C1 segment of cervical spinal cord (tissue), 14 donors: ENCODE results near the gene RASAL2.
"Not testable (repeated sequence)": the region's sequence is repeated elsewhere in the genome, so short reads cannot be mapped to it uniquely, and the experiment has no call there.

Source experiments
- DNase-seq, 14 donors: peaks; one replicate each; lab custom pipeline; 2025; lab: John Stamatoyannopoulos, UW

RASAL2 gene

GRCh38 chr1:178071811-178072210 lies 22.1 kb upstream of the RASAL2 start:
- no peak for DNase-seq

- DNase-seq: no peak
These were observed 21.6 kb upstream of the RASAL2 start for GRCh38 chr1:178072326-178072725.

GRCh38 chr1:178075333-178075732 lies 18.6 kb upstream of the RASAL2 start:
- DNase-seq: no peak

DNA sequence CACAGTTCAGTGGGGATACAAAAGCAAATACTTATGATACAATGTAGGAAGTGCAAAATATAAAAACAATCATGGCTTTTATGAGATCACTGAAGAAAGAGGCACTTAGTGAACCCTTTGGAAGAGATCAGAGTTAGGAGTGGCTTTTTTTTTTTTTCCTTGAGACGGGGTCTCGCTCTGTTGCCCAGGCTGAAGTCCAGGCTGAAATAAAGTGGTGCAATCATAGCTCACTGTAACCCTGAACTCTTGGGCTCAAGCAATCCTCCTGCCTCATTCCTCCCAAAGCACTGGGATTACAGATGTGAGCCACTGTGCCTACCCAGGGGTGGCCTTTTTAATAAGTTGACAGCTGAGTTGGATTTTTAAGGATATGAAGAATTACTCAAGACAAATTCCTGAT lies 17.3 kb upstream of the RASAL2 start:
- DNase-seq: no peak

GRCh38 chr1:178077917-178078316 lies 16.0 kb upstream of the RASAL2 start:
- DNase-seq: no peak

- no peak for DNase-seq
These were observed 7.6 kb upstream of the RASAL2 start for GRCh38 chr1:178086294-178086693.

GRCh38 chr1:178086766-178087165 lies 7.1 kb upstream of the RASAL2 start:
- no peak for DNase-seq

DNA sequence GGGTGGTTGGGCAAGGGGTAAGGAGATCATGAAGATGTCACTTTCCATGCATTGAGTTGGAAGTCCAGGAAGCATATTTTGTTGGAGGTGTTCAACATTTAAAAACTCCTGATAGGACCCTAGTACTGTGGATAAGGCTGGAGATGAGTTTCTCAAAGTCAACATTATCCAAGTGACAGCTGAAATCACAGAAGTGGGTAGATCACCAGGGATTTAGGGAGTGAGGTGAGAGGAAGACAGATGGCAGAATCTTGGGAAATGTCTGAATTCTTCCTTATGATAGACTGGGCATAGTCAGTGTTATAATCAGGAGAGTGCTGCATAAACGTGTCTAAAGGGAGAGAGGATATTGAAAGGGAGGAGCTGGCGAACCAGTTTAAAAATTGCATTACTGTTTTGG lies 5.3 kb upstream of the RASAL2 start:
- DNase-seq: no peak

DNA sequence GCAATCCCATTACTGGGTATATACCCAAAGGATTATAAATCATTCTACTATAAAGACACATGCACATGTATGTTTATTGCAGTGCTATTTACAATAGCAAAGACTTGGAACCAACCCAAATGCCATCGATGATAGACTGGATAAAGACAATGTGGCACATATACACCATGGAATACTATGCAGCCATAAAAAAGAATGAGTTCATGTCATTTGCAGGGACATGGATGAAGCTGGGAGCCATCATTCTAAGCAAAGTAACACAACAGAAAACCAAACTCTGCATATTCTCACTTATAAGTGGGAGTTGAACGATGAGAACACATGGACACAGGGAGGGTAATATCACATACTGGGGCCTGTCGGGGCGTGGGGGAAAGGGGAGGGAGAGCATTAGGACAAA lies 2.5 kb upstream of the RASAL2 start:
- not testable (repeated sequence) for DNase-seq

- no peak for DNase-seq
These were observed 1.7 kb upstream of the RASAL2 start for GRCh38 chr1:178091986-178092745.

DNA sequence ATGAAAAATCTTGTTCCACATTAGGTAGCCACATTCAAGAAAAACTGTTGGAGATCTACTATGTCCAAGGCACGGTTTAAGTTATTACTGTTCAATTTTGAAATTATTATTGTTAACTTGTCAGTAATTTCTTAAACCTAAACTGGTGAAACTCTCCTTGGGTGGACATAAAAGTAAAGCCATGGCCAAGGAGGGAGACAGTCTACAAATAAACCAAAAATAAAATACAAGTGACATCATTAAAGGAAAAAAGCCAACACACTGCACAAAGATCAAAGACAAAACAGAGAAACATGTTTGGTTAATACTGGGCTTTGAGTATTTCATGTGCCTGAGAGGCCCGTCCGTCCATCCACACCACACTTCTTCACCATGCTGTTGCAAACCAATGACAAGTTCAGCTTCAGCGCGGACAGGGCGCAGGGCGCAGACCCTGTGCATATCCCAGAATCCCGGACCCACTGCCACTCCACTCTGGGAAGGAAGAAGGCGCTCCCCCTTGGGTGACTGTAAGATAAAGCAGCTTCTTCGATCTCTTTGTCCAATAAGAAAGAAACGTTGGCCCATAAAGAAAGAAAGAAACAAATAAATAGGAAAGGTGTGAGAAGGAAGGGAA lies 918 bp upstream of the RASAL2 start:
- DNase-seq: peak in 6 of 14 donors; percentile 40 to 61 (median 54)

DNA sequence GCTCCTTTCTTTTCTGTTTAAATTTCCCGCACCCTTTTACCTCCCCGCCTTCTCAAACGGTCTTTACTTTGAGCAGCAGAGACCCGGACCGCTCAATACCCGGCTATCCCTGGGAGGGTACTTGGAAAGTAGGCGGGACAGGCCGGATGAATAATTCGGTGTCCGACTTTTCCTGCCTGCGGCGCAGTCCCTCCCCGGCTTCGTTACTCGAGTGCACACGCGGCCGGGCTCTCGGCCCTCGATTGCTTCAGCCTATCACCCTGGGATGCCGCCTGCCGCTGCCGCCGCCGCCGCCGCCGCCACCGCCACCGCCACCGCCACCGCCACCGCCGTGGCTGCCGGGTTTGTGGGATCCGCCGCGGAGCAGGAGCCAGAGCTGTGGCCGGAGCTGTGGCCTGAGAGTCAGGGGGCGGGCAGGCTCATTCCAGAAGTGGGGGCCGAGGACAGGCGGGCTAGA lies 382 bp upstream of the RASAL2 start:
- peak; percentile 43 to 89 (median 83) for DNase-seq

GRCh38 chr1:178094739-178095645 lies 1.1 kb downstream of the RASAL2 start:
- DNase-seq: peak in 2 of 14 donors; percentile 7 to 39

DNA sequence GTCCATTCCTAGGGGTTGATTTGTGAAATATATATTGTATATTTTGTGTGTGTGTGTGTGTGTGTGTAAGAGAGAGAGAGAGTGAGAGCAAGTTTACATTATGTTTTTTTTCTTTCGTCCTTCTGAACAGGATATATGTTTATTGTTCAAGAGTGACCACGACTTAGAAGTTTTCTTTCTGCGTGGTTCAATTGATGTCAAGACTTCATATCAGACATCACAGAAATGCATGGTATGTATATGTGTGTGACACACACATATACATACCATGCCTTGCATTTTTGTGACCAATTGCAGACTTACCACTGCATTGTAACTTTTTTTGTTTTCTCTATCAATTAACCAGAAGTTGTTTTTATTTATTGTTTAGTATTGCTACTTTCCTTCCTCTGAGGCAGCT lies 2.5 kb downstream of the RASAL2 start:
- DNase-seq: no peak

GRCh38 chr1:178098262-178098661 lies 4.4 kb downstream of the RASAL2 start:
- DNase-seq: no peak

DNA sequence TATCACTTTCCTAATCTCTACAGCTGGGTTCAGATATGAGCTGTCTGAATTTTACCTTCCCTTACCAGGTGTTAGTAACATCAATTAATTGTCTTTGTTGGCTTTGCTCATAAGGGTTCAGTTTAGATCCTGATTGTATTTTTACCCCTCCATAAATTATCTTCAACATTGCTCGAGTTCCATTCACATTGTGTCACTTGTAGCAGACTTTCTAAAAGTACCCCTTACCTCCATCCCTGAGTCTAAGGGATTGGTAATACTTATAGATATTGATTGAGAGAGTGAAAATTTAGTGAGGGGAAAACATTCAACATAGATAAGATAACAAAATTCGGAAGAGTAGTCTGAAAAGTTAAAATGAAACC lies 7.3 kb downstream of the RASAL2 start:
- DNase-seq: no peak

GRCh38 chr1:178101654-178102053 lies 7.8 kb downstream of the RASAL2 start:
- DNase-seq: no peak

- DNase-seq: no peak
These were observed 8.3 kb downstream of the RASAL2 start for GRCh38 chr1:178102218-178102617.

DNA sequence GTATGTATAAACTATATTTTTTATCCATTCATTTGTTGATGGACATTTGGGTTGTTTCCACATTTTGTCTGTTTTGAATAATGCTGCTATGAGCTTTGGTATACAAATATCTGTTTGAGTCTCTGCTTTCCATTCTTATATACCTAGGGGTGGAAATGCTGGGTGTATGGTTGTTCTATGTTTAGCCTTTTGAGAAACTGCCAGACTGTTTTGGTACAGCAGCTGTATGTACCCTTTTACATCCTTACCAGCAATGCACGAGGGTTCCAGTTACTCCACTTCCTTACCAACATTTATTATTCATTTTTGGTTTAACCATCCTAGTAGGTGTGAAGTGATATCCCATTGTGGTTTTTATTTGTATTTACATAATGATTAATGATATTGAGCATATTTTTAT lies 13.9 kb downstream of the RASAL2 start:
- DNase-seq: no peak

GRCh38 chr1:178109348-178110143 lies 15.6 kb downstream of the RASAL2 start:
- DNase-seq: no peak

DNA sequence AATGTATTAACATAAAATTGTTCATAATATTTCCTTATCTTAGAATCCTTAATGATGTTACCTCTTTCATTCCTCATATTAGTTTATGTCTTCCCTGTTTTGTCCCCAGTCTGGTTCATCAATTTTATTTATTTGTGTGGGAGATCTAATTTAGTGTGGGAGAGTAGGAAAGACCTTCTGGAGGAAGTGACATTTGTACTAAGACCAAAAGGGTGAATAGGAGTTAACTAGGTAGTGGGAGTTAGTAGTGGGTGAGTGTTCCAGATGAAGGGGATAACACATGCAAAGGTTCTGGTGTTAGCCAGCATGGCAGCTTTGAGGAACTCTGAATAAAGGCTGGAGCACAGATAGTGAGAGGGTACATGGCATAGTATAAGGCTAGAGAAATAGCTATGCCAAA lies 21.4 kb downstream of the RASAL2 start:
- DNase-seq: no peak

DNA sequence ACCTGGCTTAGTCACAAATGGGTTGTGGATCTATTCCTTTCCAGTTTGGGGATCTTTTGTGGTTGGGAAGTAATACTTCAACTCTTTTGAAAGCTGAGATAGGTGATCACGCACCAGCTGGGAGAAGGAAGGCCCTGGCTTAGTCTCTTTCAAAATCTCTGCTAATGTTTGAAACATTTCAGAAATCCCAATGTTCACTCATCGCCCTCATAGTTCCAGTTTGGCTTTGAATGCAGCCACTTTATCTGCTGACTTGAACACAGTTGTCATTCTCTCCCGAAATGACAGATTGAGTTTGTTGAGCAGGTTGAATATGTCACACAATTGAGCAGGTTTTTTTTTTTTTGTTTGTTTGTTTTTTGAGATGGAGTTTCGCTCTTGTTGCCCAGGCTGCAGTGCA lies 24.6 kb downstream of the RASAL2 start:
- DNase-seq: no peak
